GM21619 (cell line): Measurements from ENCODE around the gene METTL25.
"Not testable (repeated sequence)": the region's sequence is repeated elsewhere in the genome, so short reads cannot be mapped to it uniquely, and the experiment has no call there.

ENCODE experiments used
- ATAC-seq: cut with Tn5 transposase; IDR thresholded peaks from one replicate; pipeline ENCODE4 v1.9.1; 2021; ENCODE audit not compliant: unreplicated experiment

METTL25 gene, protein sequence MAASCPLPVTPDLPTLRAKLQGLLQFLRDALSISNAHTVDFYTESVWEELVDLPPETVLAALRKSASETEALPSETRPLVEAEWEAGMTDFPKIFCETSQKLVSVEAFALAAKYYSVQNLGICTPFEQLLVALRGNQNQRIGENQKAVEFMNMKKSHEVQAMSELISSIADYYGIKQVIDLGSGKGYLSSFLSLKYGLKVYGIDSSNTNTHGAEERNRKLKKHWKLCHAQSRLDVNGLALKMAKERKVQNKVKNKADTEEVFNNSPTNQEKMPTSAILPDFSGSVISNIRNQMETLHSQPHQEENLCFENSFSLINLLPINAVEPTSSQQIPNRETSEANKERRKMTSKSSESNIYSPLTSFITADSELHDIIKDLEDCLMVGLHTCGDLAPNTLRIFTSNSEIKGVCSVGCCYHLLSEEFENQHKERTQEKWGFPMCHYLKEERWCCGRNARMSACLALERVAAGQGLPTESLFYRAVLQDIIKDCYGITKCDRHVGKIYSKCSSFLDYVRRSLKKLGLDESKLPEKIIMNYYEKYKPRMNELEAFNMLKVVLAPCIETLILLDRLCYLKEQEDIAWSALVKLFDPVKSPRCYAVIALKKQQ

DNA sequence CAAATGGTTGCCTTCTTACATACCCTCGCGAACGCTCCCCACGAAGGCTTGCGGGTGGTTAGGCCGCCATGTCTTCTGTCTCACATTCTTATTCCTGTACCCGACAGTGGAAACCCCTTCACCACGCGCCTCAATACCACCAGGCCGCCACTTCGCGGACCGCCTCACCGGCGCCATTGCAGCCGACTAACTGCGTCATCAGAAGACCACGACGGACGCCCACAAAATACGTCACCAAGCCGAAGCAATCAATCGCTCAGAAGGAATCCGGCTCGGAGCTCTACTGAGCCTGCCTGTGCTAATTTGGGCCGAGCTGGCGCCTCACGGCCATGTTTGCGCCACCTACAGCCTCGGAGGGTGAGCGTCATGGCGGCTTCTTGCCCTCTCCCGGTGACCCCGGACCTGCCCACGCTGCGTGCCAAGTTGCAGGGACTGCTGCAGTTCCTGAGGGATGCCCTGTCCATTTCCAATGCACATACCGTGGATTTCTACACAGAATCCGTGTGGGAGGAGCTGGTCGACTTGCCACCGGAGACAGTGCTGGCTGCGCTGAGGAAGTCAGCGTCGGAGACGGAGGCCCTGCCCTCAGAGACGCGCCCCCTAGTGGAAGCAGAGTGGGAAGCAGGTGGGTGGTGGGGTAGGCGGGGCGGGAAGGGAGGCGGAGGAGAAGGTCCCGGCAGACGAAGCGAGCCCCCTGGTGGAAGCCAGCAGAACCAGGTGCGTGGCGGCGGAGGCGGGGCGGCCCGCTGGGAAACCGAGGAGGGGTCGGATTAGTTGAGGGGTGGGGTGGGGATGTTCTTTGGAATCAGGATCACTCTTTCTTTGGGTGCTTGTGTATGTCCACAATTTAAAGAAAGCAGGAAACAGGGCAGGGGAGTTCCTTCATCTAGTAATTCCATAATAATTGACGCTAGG lies at the start of gene METTL25, which contains the start of gene CCDC59:
TSS of gene METTL25 (plus strand) at position 330 of the 915 bp plus-strand sequence. CDS start at position 367, 37 bp downstream.
TSS of gene CCDC59 (minus strand) at position 188 of the 915 bp plus-strand sequence. CDS start at position 177, 11 bp downstream.
- peak; percentile 94 for ATAC-seq

DNA sequence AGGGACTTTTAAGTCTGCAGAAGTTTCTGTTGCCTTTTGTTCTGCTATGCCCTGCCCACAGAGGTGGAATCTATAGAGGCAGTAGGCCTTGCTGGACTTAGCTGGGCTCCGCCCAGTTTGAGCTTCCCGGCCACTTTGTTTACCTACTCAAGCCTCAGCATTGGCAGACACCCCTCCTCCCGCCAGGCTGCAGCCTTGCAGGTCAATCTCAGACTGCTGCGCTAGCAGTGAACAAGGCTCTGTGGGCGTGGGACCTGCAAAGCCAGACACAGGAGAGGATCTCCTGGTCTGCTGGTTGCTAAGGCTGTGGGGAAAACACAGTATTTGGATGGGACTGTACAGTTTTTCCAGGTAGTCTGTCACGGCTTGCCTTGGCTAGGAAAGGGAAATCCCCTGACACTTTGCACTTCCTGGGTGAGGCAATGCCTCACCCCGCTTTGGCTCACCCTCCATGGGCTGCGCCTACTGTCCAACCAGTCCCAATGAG lies 43.9 kb upstream of the METTL25 start:
- no peak for ATAC-seq

DNA sequence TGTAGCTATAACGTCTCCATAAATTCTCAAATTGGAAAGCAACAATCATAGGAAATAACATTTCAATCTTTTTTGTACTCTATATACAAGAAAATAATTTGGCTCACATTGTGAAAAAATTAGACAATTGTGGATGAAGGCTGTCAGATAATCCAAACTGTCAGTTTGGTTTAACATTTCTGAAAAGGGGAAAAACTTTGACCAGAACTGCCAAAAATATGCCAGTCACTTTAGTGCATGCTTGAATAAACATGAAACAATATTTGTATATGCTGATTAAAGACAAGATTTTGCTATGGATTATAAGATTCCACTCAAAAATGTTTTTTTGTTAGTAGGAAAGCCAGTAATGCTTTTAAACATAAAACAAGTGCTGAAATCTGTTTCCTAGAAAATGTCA lies 39.1 kb upstream of the METTL25 start:
- ATAC-seq = no peak

DNA sequence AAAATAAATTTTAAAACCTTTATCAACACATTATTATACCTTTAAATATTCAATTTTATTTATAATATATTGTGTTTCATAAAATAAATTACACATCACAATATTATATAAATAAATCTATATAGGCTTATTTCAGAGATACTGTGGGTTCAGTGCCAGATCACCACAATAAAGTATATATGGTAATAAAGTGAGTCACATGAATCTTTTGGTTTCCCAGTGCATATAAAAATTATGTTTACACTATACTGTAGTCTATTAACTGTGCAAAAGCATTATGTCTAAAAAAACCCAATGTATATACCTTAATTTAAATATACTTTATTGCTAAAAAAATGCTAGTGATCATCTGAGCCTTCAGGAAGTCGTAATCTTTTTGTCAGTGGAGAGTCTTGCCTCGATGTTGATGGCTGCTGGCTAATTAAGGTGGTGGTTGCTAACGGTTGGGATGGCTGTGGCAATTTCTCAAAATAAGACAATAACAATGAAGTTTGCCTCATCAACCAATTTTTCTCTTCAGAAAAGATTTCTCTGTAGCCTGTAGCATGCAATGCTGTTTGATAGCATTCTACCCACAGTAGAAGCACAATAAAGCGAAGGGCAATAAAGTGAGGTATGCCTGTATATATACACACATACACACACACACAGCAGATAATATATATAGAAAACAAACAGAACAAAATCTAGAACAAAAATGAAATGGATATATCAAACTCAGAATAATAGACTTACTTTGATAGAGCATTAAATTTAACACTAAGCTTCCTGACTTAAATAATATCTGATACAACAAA lies 32.6 kb upstream of the METTL25 start:
- no peak for ATAC-seq

DNA sequence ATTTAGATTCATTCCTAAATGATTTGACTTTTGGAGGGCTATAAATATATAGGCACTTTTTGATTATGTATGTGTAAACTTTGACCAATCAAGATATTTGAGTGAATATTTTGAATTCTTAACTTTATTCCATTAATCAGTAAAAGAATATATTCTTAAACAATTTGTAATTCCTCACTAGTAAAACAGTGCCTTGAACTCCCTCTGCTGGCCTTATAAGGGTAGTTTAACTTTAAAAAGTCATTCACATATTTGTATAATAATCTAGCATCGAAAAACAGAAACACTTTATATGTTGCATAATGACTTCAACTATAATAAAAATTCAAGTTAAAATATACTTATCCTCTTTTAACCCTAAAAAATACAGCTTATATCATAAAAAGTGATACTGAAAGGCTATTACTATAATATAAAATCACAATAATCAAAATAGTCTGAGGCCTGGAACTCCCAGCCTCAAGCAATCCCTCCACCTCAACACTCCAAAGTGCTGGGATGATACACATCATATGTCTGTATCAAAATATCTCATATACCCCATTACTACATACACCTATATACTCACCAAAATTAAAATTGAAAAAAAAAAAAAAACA lies 31.3 kb upstream of the METTL25 start:
- no peak for ATAC-seq

DNA sequence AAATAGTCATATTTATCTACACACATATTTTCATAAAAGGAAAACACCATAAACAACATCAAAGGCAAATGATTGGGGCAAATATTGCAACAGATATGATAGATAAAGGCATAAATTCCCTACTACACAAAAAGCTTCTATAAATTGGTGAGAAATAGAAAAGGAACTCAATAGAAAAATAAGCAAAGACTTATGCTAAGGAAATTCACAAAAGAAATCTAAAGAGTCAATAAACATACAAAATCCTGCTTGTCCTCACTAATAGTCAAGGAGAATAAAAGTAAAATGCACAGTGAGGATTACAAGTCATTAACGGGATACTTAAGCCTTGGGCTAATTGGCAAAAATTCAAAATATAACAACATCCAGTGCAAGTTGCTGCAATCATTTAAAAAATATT lies 30.5 kb upstream of the METTL25 start:
- ATAC-seq = no peak

DNA sequence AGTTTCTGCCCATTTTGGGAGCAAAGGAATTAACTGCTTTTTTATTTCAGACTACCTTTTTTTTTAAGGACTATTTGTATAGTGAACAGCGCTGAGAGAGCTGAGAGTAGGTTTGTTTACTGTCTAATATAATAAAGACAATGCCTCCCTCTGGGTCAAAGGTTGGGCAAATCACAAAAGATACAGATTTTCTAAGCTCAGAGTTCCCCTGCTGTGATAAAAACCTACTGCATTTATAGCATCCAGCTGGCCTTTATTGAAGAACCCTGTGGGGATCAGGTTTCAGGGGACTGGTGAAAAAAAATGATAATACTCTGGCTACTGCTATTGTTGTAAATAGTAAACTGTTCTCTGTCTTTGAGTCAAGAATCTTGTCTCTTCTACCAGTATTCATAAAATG lies 28.8 kb upstream of the METTL25 start:
- no peak for ATAC-seq

DNA sequence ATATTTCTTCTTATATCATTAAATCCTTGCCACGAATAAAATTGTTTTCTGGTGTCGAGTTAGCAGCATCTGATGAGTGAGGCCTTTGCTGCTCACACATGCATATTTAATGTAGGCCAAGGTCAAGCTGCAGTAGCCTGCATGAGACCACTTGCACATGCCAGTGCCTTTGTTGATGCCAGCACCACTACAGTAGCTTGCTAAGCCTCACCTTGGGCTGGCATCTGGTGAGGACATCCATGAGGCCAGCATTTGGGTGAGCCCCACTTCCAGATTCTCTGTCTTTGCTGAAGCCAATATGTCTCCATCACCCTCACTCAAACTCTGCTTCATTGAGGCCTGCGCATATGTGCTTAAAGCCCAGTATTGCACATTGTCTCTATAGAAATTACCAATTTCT lies 8.2 kb upstream of the METTL25 start:
- ATAC-seq = no peak

DNA sequence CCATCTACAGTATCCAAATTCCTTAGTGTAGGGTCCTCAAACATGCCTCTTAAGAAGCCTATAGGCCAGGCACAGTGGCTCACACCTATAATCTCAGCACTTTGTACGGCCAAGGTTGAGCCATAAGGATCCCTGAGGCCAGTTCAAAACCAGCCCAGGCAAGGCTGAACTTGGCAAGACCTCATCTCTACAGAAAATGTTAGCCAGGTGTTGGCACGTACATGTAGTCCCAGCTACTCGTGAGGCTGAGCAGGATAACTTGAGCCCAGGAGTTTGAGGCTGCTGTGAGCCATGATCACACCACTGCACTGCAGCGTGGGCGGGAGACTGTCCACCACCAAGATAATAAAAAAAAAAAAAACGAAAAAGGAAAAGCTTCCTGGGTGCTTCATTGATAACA lies 6.9 kb upstream of the METTL25 start:
- ATAC-seq = no peak

DNA sequence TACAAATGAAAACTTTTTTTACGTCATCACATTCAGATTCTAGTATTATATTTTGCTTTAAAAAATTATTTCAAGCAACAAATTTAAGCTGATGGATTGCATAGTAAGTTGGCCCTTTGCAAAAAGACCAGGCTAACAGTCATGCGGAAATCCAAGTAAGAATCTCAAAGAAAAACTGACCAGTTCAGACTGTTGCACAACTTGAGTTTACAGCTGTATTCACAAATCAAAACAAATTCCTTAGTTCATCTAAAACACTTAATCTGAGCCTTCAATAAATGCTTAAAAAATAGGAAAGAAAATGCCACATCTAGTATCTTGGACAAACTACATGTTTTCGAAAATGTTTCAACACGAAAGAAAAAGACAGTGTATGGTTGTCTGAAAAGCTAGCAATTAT lies 989 bp upstream of the METTL25 start:
- no peak for ATAC-seq

DNA sequence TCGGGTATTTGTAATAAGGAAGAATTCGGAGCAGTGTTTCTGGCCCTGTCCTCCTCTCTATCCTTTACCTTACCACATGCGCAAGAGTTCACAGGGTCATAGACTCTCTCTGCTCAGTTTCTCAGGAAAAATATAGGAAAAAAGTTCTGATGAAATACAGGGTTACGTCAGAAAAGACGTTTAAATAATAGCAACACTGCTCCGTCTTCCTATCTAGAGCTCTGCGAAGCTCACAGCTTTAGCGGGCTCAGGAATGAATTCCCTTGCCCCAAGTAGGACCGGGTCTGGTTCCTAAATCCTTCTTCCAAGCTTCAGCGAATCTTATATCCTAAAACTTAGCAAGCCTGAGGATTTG lies 507 bp upstream of the METTL25 start:
- ATAC-seq = no peak

DNA sequence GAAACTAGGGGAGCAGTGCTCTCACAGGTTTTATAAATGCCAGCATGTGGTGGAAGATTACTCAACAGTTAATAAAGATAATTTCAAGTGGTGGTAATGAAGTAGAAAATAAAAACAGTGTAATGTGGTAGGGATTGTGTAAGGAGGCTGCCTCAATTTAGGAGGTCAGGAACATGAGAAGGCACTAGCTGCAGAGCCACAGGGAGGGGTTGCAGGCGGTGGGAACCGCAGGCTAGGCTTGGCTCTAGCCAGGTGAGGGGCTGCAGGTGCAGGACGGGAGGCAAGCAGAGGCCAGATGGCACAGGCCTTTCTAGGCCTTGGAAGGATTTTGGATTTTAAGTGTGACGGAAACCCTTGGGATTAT lies 768 bp downstream of the METTL25 start:
- ATAC-seq = peak; percentile 17

DNA sequence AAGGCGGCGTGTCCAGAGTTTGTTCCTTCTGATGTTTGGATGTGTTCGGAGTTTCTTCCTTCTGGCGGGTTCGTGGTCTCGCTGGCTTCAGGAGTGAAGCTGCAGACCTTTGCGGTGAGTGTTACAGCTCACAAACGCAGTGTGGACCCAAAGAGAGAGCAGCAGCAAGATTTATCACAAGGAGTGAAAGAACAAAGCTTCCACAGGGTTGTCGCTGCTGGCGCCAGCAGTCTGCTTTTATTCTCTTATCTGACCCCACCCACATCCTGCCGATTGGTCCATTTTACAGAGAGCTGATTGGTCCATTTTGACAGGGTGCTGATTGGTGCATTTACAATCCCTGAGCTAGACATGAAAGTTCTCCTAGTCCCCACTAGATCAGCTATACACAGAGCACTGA lies 2.5 kb downstream of the METTL25 start:
- not testable (repeated sequence) for ATAC-seq

DNA sequence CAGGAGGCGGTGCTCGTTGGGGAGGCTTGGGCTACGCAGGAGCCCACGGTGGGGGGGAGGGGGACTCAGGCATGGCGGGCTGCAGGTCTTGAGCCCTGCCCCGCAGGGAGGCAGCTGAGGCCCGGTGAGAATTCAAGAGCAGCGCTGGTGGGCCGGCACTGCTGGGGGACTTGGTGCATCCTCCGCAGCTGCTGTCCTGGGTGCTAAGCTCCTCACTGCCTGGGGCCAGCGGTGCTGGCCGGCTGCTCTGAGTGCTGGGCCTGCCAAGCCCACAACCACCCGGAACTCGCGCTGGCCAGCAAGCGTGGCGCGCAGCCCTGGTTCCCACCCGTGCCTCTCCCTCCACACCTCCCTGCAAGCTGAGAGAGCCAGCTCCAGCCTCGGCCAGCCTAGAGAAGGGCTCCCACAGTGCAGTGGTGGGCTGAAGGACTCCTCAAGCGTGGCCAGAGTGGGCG lies 3.2 kb downstream of the METTL25 start:
- ATAC-seq = no peak

DNA sequence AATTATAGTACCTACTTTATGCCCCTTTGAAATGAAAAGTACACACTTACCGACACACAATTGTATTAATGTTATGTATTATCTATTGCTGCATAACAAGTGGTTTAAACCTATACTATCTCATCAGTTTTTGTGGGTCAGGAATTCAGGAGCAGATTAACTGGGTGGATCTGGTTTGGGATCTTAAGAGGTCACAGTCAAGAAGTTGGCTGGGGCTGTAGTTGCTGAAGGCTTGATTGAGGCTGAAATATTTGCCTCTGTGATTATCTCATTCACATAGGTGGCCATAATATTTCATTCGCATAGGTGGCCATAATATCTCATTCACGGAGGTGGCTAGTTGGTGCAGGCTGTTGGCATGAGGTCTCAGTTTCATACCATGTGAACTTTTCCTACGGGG lies 5.7 kb downstream of the METTL25 start:
- ATAC-seq = no peak

DNA sequence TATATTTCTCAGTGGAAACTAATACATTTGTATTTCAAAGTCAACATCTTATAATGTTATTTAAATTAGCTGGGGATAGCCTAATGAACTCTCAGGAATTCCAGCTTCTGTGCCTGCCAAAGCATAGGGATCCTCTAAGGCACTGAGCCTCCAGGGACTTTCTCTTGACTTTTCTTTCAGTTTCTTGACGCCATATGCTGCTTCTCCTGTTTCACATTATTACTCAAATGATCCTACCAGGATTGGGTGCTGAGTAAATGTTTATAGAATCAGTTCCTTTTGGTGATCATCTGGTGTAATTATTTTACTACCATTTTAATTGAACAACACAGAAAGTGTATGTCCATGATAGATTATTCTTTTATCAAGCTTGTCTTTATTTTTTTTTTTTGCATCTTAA lies 7.9 kb downstream of the METTL25 start:
- peak; percentile 51 for ATAC-seq

DNA sequence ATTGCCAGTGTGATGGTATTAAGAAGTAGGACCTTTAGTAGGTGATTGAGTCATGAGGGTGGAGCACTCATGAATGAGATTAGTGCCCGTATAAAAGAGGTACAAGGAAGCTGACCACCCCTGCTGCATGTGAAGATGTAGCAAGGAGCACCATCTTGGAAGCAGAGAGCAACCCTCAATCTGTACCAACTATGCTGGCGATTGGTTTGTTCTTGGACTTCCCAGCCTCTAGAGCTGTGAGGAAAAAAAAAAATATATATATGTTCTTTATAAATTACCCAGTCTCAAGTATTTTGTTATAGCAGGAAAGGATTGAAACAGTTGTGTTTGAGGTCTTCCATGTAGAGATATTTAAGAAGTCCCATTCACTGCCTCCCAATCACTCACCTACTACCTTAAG lies 16.9 kb downstream of the METTL25 start:
- no peak for ATAC-seq

DNA sequence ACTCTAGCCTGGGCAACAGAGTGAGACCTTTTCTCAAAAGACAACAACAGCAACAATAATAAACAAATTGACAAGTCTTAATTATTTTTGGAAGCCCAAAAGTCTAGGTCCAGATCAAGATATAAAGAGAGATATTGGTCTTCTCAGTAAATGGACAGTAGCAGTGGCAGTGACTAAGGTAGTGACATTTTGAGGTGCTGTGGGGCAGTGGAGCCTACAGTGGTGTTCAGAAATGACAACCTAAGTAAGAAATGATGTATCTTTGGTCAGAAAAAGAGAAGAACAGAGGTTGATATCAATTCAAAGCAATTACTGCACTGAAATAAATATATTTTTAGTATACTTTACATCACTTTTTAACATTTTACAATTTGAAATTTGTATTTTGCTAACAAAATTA lies 20.7 kb downstream of the METTL25 start:
- no peak for ATAC-seq

DNA sequence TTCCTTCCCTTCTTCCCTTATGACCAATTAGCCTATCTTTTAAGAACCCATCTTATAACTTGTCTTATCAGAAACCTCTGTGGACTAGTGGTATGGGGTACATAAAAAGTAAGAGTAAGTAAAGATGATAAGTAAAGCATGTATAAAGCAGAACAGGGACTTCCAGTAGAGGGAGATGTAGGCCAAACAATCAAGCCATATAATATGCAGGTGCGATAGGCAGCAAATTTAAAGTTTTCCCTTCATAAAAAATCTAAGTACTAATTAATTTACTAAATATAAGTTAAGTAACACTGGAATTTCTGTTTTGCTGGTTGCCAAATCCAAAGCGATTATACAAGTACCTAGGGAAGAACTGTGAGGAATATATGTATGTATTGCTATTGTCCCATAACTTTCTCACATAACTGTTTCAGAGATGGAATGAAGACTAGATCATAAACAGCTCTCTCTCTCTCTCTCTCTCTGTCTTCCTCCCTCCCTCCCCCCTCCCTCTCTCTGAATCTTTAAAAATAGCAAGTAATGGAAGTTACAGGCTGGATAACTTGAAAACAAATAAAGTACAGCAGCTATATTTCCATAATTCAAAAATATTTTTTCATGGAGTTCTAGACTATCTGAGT lies 25.7 kb downstream of the METTL25 start:
- peak; percentile 63 for ATAC-seq

DNA sequence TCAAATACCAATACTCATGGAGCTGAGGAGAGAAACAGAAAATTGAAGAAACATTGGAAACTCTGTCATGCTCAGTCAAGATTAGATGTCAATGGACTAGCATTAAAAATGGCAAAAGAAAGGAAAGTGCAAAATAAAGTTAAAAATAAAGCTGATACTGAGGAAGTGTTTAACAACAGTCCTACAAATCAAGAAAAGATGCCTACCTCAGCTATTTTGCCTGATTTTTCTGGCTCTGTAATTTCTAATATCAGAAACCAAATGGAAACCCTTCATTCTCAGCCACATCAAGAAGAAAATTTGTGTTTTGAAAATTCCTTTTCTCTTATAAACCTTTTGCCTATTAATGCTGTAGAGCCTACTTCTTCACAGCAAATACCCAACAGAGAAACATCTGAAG lies 40.5 kb downstream of the METTL25 start:
- no peak for ATAC-seq
